ENCODE measurements around the gene ZNF385C.

DNA sequence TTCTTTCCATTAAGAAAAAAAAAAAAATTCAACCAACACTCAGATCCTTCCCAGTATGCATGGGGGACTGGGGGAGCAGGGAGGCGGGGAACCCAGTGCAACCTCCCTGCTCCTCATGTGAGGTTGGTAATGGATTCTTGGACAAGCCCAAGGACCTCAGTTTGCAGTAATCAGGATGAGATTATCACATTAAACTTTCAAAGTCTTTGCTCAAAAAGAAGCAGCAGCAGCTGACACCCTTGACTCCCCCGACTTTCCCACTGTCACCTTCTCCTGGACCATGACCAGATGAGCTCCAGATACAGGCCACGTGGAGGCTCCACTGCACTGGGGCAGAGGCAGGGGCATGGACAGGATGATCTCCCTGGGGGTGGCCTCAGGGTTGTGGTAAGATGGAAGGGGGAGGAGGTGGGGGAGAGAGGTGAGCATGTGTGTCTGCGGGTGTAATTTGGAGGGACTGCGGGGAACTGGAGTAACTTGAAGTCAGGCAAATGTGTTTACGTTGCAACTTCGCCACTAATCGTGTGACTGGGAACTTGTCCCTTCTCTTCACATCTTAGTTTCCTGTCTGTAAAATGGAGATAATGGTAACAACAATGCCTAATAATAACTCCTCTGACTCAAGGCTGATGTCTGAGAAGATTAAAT is 19.8 kb downstream of the ZNF385C start:
- TF ChIP-seq POLR2A (IDR thresholded peaks at IDR 0.05; ENCODE audit: low read depth, low read length) (no peak), SPI1 (IDR thresholded peaks at IDR 0.05; ENCODE audit: low read depth, low read length) (no peak), POLR2AphosphoS5 (IDR thresholded peaks at IDR 0.05; ENCODE audit: low read depth, low read length) (no peak), PAX5 (IDR thresholded peaks at IDR 0.05; ENCODE audit: insufficient read depth, low read length, severe bottlenecking) (no peak), TAF1 (IDR thresholded peaks at IDR 0.05; ENCODE audit: low read depth, low read length) (no peak), POU2F2 (IDR thresholded peaks at IDR 0.05; ENCODE audit: low read depth, low read length) (no peak)

Measured in GM12891 (cell line).